Activated CD8-positive, alpha-beta memory T cell treated with anti-CD3 and anti-CD28 coated beads, Interleukin-2, amount 50 U/mL, for 1 hour (primary cell): ENCODE data around the gene LDLRAD4.

ENCODE experiments used
- DNase-seq: peaks from one replicate; pipeline ENCODE4 v3.0.0-alpha.2; 2020; ENCODE audit errors: extremely low read depth

LDLRAD4 gene

GRCh38 chr18:13406736-13407135 lies 188.2 kb downstream of the LDLRAD4 start:
- no peak for DNase-seq

- no peak for DNase-seq
Observed at GRCh38 chr18:13407484-13407883, 188.9 kb downstream of the LDLRAD4 start.

GRCh38 chr18:13409026-13409425 lies 190.5 kb downstream of the LDLRAD4 start:
- no peak for DNase-seq

GRCh38 chr18:13409997-13410396 lies 191.4 kb downstream of the LDLRAD4 start:
- DNase-seq: no peak

GRCh38 chr18:13410471-13410870 lies 191.9 kb downstream of the LDLRAD4 start:
- DNase-seq: no peak

- no peak for DNase-seq
Observed at GRCh38 chr18:13412017-13412416, 193.5 kb downstream of the LDLRAD4 start.

- DNase-seq: no peak
Observed at GRCh38 chr18:13412901-13413300, 194.3 kb downstream of the LDLRAD4 start.

- no peak for DNase-seq
Observed at GRCh38 chr18:13414102-13414501, 195.5 kb downstream of the LDLRAD4 start.

- DNase-seq: no peak
Observed at GRCh38 chr18:13414521-13414920, 196.0 kb downstream of the LDLRAD4 start.

GRCh38 chr18:13415736-13416135 lies 197.2 kb downstream of the LDLRAD4 start:
- no peak for DNase-seq

- no peak for DNase-seq
Observed at GRCh38 chr18:13416208-13416607, 197.6 kb downstream of the LDLRAD4 start.

- DNase-seq: no peak
Observed at GRCh38 chr18:13416848-13417247, 198.3 kb downstream of the LDLRAD4 start.

GRCh38 chr18:13418013-13418710 lies 199.6 kb downstream of the LDLRAD4 start:
- DNase-seq: no peak

GRCh38 chr18:13420969-13421686 lies 202.6 kb downstream of the LDLRAD4 start:
- no peak for DNase-seq

GRCh38 chr18:13422541-13423147 lies 204.1 kb downstream of the LDLRAD4 start:
- no peak for DNase-seq

GRCh38 chr18:13423352-13423751 lies 204.8 kb downstream of the LDLRAD4 start:
- DNase-seq: no peak

- no peak for DNase-seq
Observed at GRCh38 chr18:13424363-13424762, 205.8 kb downstream of the LDLRAD4 start.

GRCh38 chr18:13425357-13426091 lies 207.0 kb downstream of the LDLRAD4 start:
- no peak for DNase-seq

- DNase-seq: no peak
Observed at GRCh38 chr18:13427354-13427753, 208.8 kb downstream of the LDLRAD4 start.

GRCh38 chr18:13428319-13428718 lies 209.8 kb downstream of the LDLRAD4 start:
- no peak for DNase-seq

- no peak for DNase-seq
Observed at GRCh38 chr18:13429016-13429415, 210.5 kb downstream of the LDLRAD4 start.

- DNase-seq: no peak
Observed at GRCh38 chr18:13429884-13430510, 211.4 kb downstream of the LDLRAD4 start.
